Activated naive CD4-positive, alpha-beta T cell treated with anti-CD3 and anti-CD28 coated beads, Interleukin-2, amount 50 U/mL, for 24 hours (primary cell): ENCODE data around the gene HTR2B.
"Not testable (repeated sequence)": the region's sequence is repeated elsewhere in the genome, so short reads cannot be mapped to it uniquely, and the experiment has no call there.

Source experiments
- H3K27ac Mint-ChIP-seq: one replicate; pipeline ENCODE4 v1.8.0; 2021; ENCODE audit warnings: mild to moderate bottlenecking, mixed read lengths
- H3K27me3 Mint-ChIP-seq: one replicate; pipeline ENCODE4 v1.8.0; 2021; ENCODE audit warnings: mixed read lengths
- H3K36me3 Mint-ChIP-seq: one replicate; pipeline ENCODE4 v1.8.0; 2021; ENCODE audit warnings: mixed read lengths
- H3K4me1 Mint-ChIP-seq: one replicate; pipeline ENCODE4 v1.8.0; 2021; ENCODE audit warnings: mixed read lengths
- H3K4me3 Mint-ChIP-seq: one replicate; pipeline ENCODE4 v1.8.0; 2021; ENCODE audit warnings: mild to moderate bottlenecking, mixed read lengths
- H3K9me3 Mint-ChIP-seq: one replicate; pipeline ENCODE4 v1.8.0; 2021; ENCODE audit warnings: mixed read lengths

Gene HTR2B

GRCh38 chr2:231068525-231069222, 56.2 kb downstream of the HTR2B start:
- H3K36me3 Mint-ChIP-seq = peaks cover 20% of the 10 kb centered on the region
- H3K4me1 Mint-ChIP-seq = no peaks in the 10 kb centered on the region
- no peak overlapping the region for H3K27ac Mint-ChIP-seq
- H3K27me3 Mint-ChIP-seq = no peaks in the 10 kb centered on the region
- no peak overlapping the region for H3K4me3 Mint-ChIP-seq
- no peaks in the 10 kb centered on the region for H3K9me3 Mint-ChIP-seq

DNA sequence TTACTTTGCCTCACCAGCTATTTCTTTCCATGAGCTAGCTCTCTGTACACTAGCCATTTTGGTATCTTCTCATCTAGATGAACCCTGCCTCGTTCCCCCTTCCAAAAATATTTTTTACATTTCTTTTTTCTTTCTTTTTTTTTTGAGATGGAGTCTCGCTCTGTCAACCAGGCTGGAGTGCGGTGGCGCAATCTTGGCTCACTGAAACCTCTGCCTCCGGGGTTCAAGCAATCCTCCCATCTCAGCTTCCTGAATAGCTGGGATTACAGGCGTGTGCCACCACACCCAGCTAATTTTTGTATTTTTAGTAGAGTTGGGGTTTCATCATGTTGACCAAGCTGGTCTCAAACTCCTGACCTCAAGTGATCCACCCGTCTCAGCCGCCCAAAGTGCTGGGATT, 57.3 kb downstream of the HTR2B start:
- H3K4me3 Mint-ChIP-seq, H3K27ac Mint-ChIP-seq, H3K27me3 Mint-ChIP-seq, H3K4me1 Mint-ChIP-seq, H3K9me3 Mint-ChIP-seq: not testable (repeated sequence)
- H3K36me3 Mint-ChIP-seq = peaks cover 16% of the 10 kb centered on the region

DNA sequence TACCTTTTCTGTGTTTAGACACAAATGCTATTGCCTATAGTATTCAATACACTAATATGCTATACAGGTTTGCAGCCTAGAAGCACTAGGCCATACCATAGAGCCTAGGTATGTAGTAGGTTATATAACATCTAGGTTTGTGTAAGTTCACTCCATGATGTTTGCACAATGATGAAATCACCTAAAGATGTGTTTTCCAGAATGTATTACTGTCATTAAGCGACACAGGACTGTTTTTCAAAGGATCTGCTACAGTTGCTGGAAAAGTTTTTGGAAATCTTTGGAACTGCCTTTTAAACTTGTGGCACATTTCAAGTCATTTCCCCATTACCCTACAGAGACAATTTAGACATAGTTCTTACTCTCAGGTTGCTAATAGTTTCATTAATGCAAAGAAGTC, 58.9 kb downstream of the HTR2B start:
- no peaks in the 10 kb centered on the region for H3K27me3 Mint-ChIP-seq
- H3K27ac Mint-ChIP-seq = no peak overlapping the region
- H3K4me3 Mint-ChIP-seq = no peak overlapping the region
- no peaks in the 10 kb centered on the region for H3K9me3 Mint-ChIP-seq
- H3K36me3 Mint-ChIP-seq = peaks cover 11% of the 10 kb centered on the region
- peaks cover 5% of the 10 kb centered on the region for H3K4me1 Mint-ChIP-seq

GRCh38 chr2:231063347-231063746, 61.5 kb downstream of the HTR2B start:
- no peak overlapping the region for H3K27ac Mint-ChIP-seq
- no peak overlapping the region for H3K4me3 Mint-ChIP-seq
- no peaks in the 10 kb centered on the region for H3K9me3 Mint-ChIP-seq
- H3K36me3 Mint-ChIP-seq = peaks cover 12% of the 10 kb centered on the region
- no peaks in the 10 kb centered on the region for H3K27me3 Mint-ChIP-seq
- H3K4me1 Mint-ChIP-seq = peaks cover 26% of the 10 kb centered on the region

DNA sequence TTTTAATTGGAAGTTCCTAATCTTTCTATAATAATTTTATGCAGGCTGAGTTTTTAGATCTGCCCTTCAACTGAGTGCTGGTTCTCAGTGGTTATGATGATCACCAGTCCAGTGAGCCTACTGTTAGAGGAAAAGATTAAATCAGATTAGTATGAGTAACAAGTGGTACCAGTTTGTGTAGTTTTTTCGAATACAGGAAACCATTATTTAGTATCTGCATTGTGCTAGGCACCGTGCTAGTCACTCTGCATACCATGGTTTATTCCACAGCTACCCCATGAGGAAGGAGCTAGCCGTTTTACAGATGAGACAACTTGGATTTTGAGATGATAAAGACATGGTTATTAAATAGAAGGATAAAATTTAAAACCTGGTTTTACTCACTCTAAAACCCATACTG, 62.1 kb downstream of the HTR2B start:
- H3K36me3 Mint-ChIP-seq = peaks cover 7% of the 10 kb centered on the region
- H3K9me3 Mint-ChIP-seq = no peaks in the 10 kb centered on the region
- peaks cover 32% of the 10 kb centered on the region for H3K4me1 Mint-ChIP-seq
- H3K27me3 Mint-ChIP-seq = no peaks in the 10 kb centered on the region
- H3K4me3 Mint-ChIP-seq = no peak overlapping the region
- no peak overlapping the region for H3K27ac Mint-ChIP-seq

DNA sequence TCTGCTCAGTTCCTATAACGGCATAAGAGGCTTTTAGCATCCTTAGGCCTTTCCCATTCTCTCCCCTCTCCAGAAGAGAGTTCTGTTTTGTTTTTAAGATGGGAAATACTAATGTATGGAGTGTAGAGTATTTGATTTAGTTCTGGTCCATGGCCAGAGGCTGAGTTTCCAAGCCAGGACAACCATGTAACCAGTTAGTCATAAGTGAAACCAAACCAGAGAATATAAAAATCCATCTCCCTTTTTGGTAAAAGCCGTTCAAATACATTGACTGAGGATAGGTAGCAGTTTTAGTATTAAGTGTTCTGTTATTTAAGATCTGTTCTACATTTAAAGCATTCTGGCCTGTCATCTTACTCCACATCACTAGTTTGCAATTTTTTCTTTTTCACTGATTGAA, 65.1 kb downstream of the HTR2B start:
- no peaks in the 10 kb centered on the region for H3K27me3 Mint-ChIP-seq
- no peak overlapping the region for H3K27ac Mint-ChIP-seq
- peak overlapping the region; percentile 34 for H3K4me3 Mint-ChIP-seq
- H3K36me3 Mint-ChIP-seq = peaks cover 7% of the 10 kb centered on the region
- peaks cover 44% of the 10 kb centered on the region for H3K4me1 Mint-ChIP-seq
- no peaks in the 10 kb centered on the region for H3K9me3 Mint-ChIP-seq

- H3K36me3 Mint-ChIP-seq = peaks cover 7% of the 10 kb centered on the region
Observed at GRCh38 chr2:231058761-231059550, 65.9 kb downstream of the HTR2B start.

More at GRCh38 chr2:231058761-231059550, 65.9 kb downstream of the HTR2B start:
- no peaks in the 10 kb centered on the region for H3K27me3 Mint-ChIP-seq
- H3K27ac Mint-ChIP-seq = peak overlapping the region; percentile 15
- peaks cover 44% of the 10 kb centered on the region for H3K4me1 Mint-ChIP-seq
- H3K9me3 Mint-ChIP-seq = no peaks in the 10 kb centered on the region
- H3K4me3 Mint-ChIP-seq = peak overlapping the region; percentile 94
